Adrenal gland (tissue), 5 donors: Measurements from ENCODE around the gene TMEM255B.

Experiments
- CTCF ChIP-seq, 6 experiments: fragments of 450-650 bp in 4 of 6; fragments of 200-600 bp in 2 of 6; sonication (generic) in 1 of 6; IDR thresholded peaks; 1 replicate in 5 of 6; 2 replicates in 1 of 6; pipeline versions ENCODE4 v1.5.1 to v1.8.0; 2016 to 2021; ENCODE audit warnings: antibody characterized with exemption in 6 of 6, mild to moderate bottlenecking in 2 of 6, moderate library complexity in 1 of 6
- POLR2A ChIP-seq, 2 donors: fragments of 450-650 bp; IDR thresholded peaks; one replicate each; pipeline ENCODE4 v1.6.1; 2017; ENCODE audit warnings: antibody characterized with exemption in 2 of 2, mild to moderate bottlenecking in 2 of 2, moderate library complexity in 1 of 2
- donor health status: DM: no; HTN: no; CAD: no.

GRCh38 chr13:113730258-113730691 lies 28.8 kb upstream of the TMEM255B start:
- TF ChIP-seq CTCF (IDR thresholded peaks at IDR 0.05) (no peak), POLR2A (IDR thresholded peaks at IDR 0.05) (no peak)
